GM11168 (cell line): ENCODE data around the gene KIFC3.
"Not testable (repeated sequence)": the region's sequence is repeated elsewhere in the genome, so short reads cannot be mapped to it uniquely, and the experiment has no call there.

Source experiments
- in situ Hi-C: fragments of 300-500 bp; cut with MboI; formaldehyde crosslinking; loops from one replicate; pipeline ENCODE4 v1.12.0; 2022; ENCODE audit warnings: low sequenced_read_pairs; ENCODE audit not compliant: unreplicated experiment

KIFC3 gene

GRCh38 chr16:57791195-57791892, 10.9 kb downstream of the KIFC3 start:
- in situ Hi-C loops: no loop called here

GRCh38 chr16:57788951-57789350, 13.3 kb downstream of the KIFC3 start:
- in situ Hi-C loops: no loop called here

DNA sequence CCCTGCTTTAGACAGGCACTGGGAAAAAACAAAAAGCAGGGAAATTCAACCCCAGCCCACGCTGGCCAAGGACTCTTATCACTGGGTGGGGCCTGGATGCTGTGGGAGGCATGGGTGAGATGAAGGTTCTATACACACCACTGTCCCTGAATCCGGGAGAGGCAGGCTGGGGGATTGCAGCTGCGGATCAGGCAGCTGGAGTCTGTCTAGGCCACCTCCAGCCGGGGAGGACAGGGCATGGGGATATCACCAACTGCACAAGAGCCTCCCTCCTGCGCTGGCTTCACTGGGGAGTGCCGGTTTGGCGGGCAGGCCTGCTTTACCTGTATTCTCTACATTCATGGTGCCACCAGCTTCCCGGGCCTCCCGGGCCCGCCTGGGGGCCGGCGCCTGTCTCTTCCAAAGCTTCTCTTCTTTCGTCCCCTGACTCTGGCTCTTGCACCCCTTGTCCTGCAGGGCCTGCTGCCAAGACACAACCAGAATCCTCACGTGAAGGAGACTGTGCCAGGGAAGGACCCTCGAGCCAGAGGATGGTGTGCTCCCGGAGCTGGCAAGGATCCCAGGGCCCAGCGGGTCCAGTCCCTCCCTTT, 13.9 kb downstream of the KIFC3 start:
- in situ Hi-C loops: no loop called here

DNA sequence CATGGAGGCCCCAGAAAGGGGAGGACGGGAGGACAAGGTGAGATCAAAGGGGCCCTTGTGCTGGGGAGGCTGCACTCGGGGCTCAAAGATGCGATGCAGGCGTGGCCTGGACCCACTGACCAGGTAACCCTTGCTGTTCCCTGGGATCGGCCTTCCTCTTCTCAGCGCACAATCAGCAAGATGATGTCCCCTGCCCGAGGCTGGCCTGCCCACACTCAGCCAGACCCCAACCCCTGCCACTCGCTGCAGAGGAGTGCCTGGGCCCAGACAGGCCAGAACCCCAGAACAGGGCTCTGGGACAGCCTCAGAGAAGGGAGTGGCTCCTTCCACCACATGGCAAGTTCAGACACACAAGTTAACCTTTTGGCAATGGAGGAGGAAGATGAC, 14.8 kb downstream of the KIFC3 start:
- in situ Hi-C loops: no loop called here

GRCh38 chr16:57786632-57787518, 15.4 kb downstream of the KIFC3 start:
- in situ Hi-C loops: no loop called here

- in situ Hi-C loops: no loop called here
These were observed 16.4 kb downstream of the KIFC3 start for GRCh38 chr16:57785924-57786323.

GRCh38 chr16:57785385-57785784, 16.9 kb downstream of the KIFC3 start:
- in situ Hi-C loops: no loop called here

DNA sequence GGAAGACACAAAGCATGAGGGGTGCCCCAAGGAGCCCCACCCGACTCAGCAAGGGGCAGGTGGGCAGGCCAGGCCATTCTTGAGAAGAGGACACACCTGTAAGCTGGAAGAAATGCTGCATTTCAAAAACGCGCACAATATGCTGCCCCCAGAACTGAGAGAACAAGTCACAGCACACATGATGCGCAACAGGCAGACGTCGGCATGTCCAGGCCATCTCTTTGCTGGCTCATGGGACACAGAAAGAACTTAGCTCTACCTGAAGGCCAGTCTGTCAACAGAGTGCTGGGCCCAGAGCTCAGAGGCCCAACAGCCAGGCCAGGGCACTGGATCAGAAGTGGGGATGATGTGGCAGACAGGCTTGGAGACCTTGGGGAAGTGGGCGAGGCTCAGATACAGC, 18.0 kb downstream of the KIFC3 start:
- in situ Hi-C loops: no loop called here

DNA sequence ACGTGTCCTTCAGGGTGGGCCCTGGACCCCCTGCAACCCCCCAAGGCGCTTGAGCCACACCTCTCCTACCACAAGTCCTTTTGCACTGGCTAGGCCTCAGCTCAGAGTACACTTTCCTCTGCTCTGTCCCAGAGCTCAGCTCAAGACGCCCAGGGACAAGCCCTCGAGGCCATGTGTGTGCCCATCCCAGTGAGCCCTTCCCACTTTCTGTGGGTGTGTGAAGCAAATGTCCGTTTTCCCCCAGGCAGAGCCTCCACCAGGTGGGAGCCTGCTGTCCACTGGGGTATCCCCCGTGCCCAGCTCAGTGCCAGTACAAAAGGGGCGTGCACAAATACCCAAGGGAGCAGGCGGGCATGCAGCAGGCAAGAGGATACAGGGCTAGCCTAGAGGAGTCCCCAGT, 18.4 kb downstream of the KIFC3 start:
- in situ Hi-C loops: no loop called here

DNA sequence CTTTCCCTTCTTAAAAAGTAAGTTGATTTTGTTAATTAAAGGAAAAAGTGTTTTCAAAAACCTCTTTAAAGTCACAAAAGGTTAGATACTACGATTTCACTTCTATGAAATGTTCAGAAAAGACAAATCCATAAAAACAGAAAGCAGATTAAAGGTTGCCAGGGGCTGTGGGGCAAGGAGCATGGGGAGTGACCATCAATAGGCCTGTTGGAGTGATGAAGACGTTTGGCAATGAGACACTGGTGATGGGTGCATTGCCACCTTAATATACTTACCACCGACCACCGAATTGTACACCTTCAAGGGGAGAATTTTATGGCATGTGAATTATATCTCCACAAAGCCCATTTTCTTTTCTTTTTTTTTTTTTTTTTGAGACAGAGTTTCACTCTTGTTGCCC, 19.2 kb downstream of the KIFC3 start:
- in situ Hi-C loops: no loop called here

DNA sequence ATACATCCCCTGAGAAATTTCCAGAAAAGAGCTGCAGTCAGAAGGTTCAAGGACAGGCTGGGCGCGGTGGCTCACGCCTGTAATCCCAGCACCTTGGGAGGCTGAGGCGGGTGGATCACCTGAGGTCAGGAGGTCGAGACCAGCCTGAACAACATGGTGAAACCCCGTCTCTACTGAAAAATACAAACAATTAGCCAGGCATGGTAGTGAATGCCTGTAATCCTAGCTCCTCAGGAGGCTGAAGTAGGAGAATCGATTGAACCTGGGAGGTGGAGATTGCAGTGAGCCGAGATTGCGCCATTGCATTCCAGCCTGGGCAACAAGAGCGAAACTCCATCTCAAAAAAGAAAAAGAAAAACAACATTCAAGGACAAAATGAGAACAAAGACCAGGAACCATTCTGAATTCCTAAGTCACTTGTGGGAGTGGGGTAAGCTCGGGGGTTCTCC, 19.7 kb downstream of the KIFC3 start:
- in situ Hi-C loops: not testable (repeated sequence)

DNA sequence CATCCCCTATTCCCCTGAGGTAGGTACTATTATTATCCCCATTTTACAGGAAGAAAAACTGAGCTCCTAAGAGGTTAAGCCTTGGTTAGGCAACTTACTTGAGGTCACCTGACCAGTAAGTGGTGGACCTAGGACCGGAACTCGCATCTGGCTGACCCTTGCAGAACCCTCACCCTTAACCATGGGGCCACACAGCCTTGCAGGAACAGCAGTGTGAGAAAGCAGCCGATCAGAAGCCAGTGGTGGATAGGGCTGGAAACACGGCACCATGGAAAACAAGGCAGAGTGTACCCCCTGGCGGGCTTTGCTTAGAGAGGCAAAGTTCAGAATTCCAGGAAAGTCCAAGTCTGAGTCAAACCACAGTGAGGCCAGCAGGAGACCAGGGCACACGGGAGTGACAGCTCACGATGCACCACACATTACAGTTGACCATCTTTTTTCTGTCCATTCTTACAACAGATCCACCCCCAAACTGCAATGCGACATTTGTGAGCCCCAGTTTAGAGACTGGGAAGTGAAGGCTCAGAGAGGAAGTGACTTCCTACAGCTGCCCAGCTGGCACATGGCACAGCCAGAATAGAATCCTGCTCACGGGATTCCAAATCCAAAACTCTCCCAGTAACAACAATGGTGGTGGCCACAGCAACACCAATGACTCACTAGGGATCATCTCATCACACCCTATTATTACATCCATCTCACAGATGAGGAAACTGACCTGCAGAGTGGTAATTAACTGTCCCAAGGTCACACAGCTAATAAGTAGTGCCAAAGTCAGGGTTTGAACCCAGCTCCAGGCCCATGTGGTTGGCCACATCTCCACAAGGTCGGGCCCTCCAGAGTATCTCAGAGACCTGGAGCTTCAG, 20.3 kb downstream of the KIFC3 start:
- in situ Hi-C loops: no loop called here

- in situ Hi-C loops: no loop called here
These were observed 20.9 kb downstream of the KIFC3 start for GRCh38 chr16:57781349-57781740.

GRCh38 chr16:57779836-57780235, 22.5 kb downstream of the KIFC3 start:
- in situ Hi-C loops: not testable (repeated sequence)

GRCh38 chr16:57778658-57779057, 23.6 kb downstream of the KIFC3 start:
- in situ Hi-C loops: no loop called here

DNA sequence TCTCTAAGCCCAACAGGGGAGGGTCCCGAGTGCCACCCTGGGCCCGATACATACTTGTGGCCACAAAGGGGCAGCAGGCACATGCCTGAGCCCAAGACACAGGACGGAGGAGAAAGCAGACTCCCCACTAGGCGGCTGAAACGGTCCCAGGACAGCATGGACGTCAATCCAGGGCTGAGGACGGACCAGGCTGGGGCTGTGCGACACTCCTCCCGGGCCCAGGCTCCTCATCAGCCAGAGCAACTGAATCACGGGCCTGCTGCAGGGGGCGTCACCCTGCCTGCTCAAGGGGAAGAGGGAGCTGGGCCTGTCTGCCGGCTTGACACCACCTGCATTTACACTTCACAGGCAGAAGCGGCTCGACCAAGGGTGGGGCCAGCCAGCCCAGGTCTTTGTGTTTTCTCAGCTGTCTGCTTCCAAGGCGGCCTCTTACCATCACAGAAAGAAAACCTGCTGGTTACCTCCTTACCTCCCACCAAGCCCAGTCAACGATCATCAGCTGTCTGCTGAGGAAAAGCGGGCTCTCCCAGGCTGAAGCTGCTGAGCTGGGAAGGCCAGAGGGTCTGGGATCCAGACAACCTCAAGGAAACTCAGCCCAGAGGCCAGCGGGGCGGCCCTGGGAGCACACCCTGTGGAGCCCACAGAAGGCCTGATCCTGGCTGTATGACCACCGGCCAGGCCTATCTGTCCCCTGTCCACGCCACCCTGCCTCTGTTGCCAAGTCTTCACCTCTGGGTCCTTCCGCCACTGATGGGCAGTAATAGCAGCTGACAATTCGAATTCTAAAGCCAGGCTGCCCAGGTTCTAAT, 26.4 kb downstream of the KIFC3 start:
- in situ Hi-C loops: no loop called here

DNA sequence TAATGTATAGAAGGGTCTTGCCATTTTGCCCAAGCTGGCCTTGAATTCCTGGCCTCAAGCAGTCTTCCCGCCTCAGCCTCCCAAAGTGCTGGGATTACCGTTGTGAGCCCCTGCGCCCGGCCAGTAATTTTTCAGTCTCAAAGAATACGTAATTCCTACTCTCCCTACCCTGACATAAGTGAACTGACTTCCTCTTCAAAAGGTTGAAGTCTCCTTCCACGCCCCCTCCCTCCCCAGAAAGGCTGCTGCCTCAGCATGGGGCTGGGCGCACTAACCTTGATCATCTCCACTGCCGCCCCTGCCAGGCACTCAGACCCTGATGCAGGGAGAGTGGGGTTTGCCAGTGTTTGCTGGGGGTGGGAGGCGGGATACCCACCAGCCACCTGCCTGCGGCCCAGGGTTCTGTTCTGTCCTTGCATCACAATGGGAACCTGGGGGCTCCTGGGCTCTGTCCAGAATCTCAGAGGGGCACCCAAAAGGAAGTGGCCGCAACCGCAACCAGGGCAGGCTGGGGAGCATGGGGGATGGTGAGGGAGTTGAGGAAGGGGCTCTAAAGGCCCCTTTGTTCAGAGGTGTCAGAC, 27.5 kb downstream of the KIFC3 start:
- in situ Hi-C loops: no loop called here

DNA sequence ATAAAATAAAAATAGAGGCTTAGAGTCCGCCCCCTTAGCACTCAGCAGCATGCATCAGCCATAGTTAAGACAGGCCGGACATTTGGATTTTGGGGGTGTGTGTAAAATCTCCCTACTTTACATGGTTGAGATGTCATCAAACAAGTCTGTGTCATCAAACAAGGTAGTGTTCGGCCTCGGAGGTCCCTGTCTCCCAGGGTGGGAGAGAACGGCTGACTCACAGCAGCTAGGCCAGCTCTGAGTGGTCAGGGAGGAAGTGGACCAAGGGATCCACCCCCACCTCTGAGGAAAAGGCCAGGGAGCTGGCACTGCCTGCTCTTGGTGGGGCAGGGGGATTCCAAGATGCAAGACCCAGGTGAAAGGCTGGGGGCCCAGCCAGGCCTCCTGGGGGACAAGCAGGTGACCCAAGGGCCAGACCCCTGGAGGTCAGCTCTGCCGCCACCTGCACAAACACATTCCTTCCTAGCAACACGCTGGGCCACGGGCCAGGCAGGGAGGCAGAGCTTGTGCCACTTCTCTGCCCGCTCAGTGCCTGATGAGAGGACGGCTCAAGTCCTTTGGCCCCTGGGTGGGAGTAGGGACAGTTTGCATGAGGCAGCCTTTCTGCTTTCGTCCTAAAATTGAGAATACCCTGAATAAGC, 28.5 kb downstream of the KIFC3 start:
- in situ Hi-C loops: no loop called here

DNA sequence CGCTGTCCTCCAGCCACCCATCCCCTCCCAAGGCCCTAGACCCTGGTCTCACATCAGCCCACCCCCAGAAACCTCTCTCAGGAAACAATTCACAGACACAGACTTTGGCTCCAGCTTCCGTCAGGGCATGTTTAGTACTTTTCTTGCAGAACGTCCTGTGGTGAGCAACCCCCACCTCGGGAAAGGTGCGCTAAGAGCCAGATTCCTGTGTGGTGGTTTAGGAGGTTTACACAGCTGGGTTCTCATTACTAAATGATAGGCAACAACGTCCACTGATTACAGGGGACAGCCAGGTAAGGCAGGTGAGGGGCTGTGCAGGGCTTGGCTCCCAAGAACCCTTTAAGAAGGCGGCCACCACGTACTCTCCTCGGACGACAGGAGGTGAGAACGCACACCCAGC, 29.3 kb downstream of the KIFC3 start:
- in situ Hi-C loops: no loop called here
